NCI-H1694 treated with DMSO at 0.1 percent for 48 hours (cell line): ENCODE results near the gene MASP1.

ENCODE experiments used
- DNase-seq: peaks from one replicate; lab custom pipeline; 2025; lab: John Stamatoyannopoulos, UW

The MASP1 gene

GRCh38 chr3:187186375-187186774, 105.2 kb downstream of the MASP1 start:
- DNase-seq, result no peak

GRCh38 chr3:187185759-187186158, 105.8 kb downstream of the MASP1 start:
- no peak for DNase-seq
